Thyroid gland (tissue), 4 donors: ENCODE data around the gene KCTD10. TPM values are rescaled to one million over a fixed set of nuclear protein-coding genes. Genes with fewer than 3 reads are reported as not detected.

Experiments used
- DNase-seq, 2 donors: peaks; one replicate each; pipeline ENCODE4 v3.0.0-alpha.2; 2019
- H3K27ac ChIP-seq, 3 donors: fragments of 200-600 bp; sonication (generic); 1 replicate in 2 of 3; 2 replicates in 1 of 3; pipeline ENCODE4 v1.5.1; 2016 to 2019; ENCODE audit warnings: mild to moderate bottlenecking in 1 of 3, moderate library complexity in 1 of 3
- H3K27me3 ChIP-seq: fragments of 200-600 bp; sonication (generic); one replicate; pipeline ENCODE4 v1.5.1; 2019
- H3K36me3 ChIP-seq, 2 donors: fragments of 200-600 bp; sonication (generic); one replicate each; pipeline ENCODE4 v1.5.1; 2016 to 2019
- H3K4me1 ChIP-seq, 2 donors: fragments of 200-600 bp; sonication (generic); one replicate each; pipeline ENCODE4 v1.5.1; 2017 to 2019
- H3K4me3 ChIP-seq, 3 donors: fragments of 200-600 bp; sonication (generic); replicated peaks in 1 of 3; 1 replicate in 2 of 3; 2 replicates in 1 of 3; pipeline ENCODE4 v1.5.1; 2016; ENCODE audit warnings: mild to moderate bottlenecking in 1 of 3
- H3K9me3 ChIP-seq: fragments of 200-600 bp; sonication (generic); one replicate; pipeline ENCODE4 v1.5.1; 2017
- CTCF ChIP-seq, 6 experiments: fragments of 200-600 bp in 3 of 6; fragments of 450-650 bp in 3 of 6; sonication (generic) in 3 of 6; IDR thresholded peaks; one replicate each; pipeline ENCODE4 v1.5.1; 2016 to 2019; ENCODE audit warnings: antibody characterized with exemption in 6 of 6, mild to moderate bottlenecking in 2 of 6, inconsistent platforms in 1 of 6, moderate library complexity in 1 of 6
- POLR2A ChIP-seq, 2 donors: fragments of 450-650 bp; IDR thresholded peaks; one replicate each; pipeline ENCODE4 v1.6.1; 2017; ENCODE audit warnings: antibody characterized with exemption in 2 of 2, mild to moderate bottlenecking in 2 of 2, moderate library complexity in 1 of 2
- WGBS, 2 donors: methylation state at CpG; one replicate each; pipeline ENCODE4 v1.1.5; 2017; 5-methylcytosine and 5-hydroxymethylcytosine counted together
- intact Hi-C: fragments of 100-400 bp; cut with DNase I; formaldehyde crosslinking; loops from one replicate; pipeline ENCODE4 v1.15.1; 2023
- total RNA-seq, 4 donors: library from RNA; depleted of rRNA; stranded (reverse); fragments of >200 nt; gene quantifications; one replicate each; pipeline ENCODE4 v1.2.3, GENCODE V29; 2016

Gene KCTD10
- total RNA-seq, 4 donors from 2014 or later = 70.3 to 149 (median 85.4) TPM

GRCh38 chr12:109491671-109492070, 14.6 kb upstream of the KCTD10 start:
- DNase-seq = no peak
- WGBS, 2 donors = 96 to 98% methylated on average over 4 of the region's 4 CpGs
- Histone ChIP-seq H3K9me3 (no peaks in the 10 kb centered on the region), H3K27ac (no peak overlapping the region), H3K4me3 (no peak overlapping the region), H3K4me1 (no peaks in the 10 kb centered on the region), H3K27me3 (no peaks in the 10 kb centered on the region), H3K36me3 (peaks cover 70 to 72% of the 10 kb centered on the region in 2 donors)
- intact Hi-C loops = no loop called here
- no peak for TF ChIP-seq POLR2A (IDR thresholded peaks at IDR 0.05)
- TF ChIP-seq CTCF (IDR thresholded peaks at IDR 0.05) = no peak

GRCh38 chr12:109489955-109490565, 13.0 kb upstream of the KCTD10 start:
- peaks cover 71 to 80% of the 10 kb centered on the region in 2 donors for H3K36me3 ChIP-seq
- intact Hi-C loops = no loop called here

GRCh38 chr12:109489016-109489954, 12.2 kb upstream of the KCTD10 start:
- no peak for TF ChIP-seq POLR2A (IDR thresholded peaks at IDR 0.05)
- H3K4me1 ChIP-seq = no peaks in the 10 kb centered on the region
- no peak overlapping the region for H3K4me3 ChIP-seq
- H3K27me3 ChIP-seq = no peaks in the 10 kb centered on the region
- intact Hi-C loops = no loop called here
- 94 to 96% methylated on average over 14 of the region's 14 CpGs for WGBS, 2 donors
- H3K9me3 ChIP-seq = no peaks in the 10 kb centered on the region
- H3K27ac ChIP-seq = no peak overlapping the region
- no peak for DNase-seq
- H3K36me3 ChIP-seq = peaks cover 78 to 80% of the 10 kb centered on the region in 2 donors

More at GRCh38 chr12:109489955-109490565, 13.0 kb upstream of the KCTD10 start:
- DNase-seq = no peak
- Histone ChIP-seq H3K4me3 (no peak overlapping the region), H3K4me1 (no peaks in the 10 kb centered on the region), H3K27me3 (no peaks in the 10 kb centered on the region), H3K27ac (no peak overlapping the region), H3K9me3 (no peaks in the 10 kb centered on the region)
- WGBS, 2 donors = 91 to 97% methylated on average over 1 of the region's 1 CpG
- no peak for TF ChIP-seq CTCF (IDR thresholded peaks at IDR 0.05)
- TF ChIP-seq POLR2A (IDR thresholded peaks at IDR 0.05) = no peak

GRCh38 chr12:109488051-109488665, 11.1 kb upstream of the KCTD10 start:
- H3K27me3 ChIP-seq = no peaks in the 10 kb centered on the region
- no peaks in the 10 kb centered on the region for H3K9me3 ChIP-seq
- peaks cover 86 to 89% of the 10 kb centered on the region in 2 donors for H3K36me3 ChIP-seq
- 84 to 92% methylated on average over 7 of the region's 7 CpGs for WGBS, 2 donors
- intact Hi-C loops = no loop called here
- H3K27ac ChIP-seq = no peak overlapping the region
- DNase-seq = no peak
- no peaks in the 10 kb centered on the region for H3K4me1 ChIP-seq
- H3K4me3 ChIP-seq = no peak overlapping the region
- TF ChIP-seq CTCF (IDR thresholded peaks at IDR 0.05) (no peak), POLR2A (IDR thresholded peaks at IDR 0.05) (no peak)

GRCh38 chr12:109487181-109488050, 10.3 kb upstream of the KCTD10 start:
- Histone ChIP-seq H3K27me3 (no peaks in the 10 kb centered on the region), H3K36me3 (peaks cover 84 to 89% of the 10 kb centered on the region in 2 donors), H3K27ac (no peak overlapping the region), H3K9me3 (no peaks in the 10 kb centered on the region), H3K4me1 (no peaks in the 10 kb centered on the region), H3K4me3 (no peak overlapping the region)
- TF ChIP-seq CTCF (IDR thresholded peaks at IDR 0.05) (no peak), POLR2A (IDR thresholded peaks at IDR 0.05) (no peak)
- intact Hi-C loops = no loop called here
- 91 to 93% methylated on average over 9 of the region's 9 CpGs for WGBS, 2 donors
- no peak for DNase-seq
